ENCODE results near the gene UNC5CL.

- TF ChIP-seq CTCF (conservative IDR thresholded peaks at IDR 0.05; ENCODE audit: low read length) (no peak), EZH2phosphoT487 (IDR thresholded peaks at IDR 0.05; ENCODE audit: borderline replicate concordance, low read depth, low read length) (no peak)
Measured at GRCh38 chr6:41073968-41074691, 35.1 kb upstream of the UNC5CL start.

Measured in OCI-LY7 (cell line).